GM12873 (cell line): ENCODE data around the gene PYGB.

Experiments
- CTCF ChIP-seq: IDR thresholded peaks from 2 replicates; pipeline ENCODE4 v1.5.1; 2012; ENCODE audit warnings: low read depth, mild to moderate bottlenecking, moderate library complexity, low read length, control low read depth; ENCODE audit not compliant: insufficient read depth; ENCODE audit errors: missing control alignments

The PYGB gene

GRCh38 chr20:25256226-25256859, 8.5 kb downstream of the PYGB start:
- no peak for TF ChIP-seq CTCF

GRCh38 chr20:25257130-25257529, 9.2 kb downstream of the PYGB start:
- no peak for TF ChIP-seq CTCF

GRCh38 chr20:25257756-25258475, 10.0 kb downstream of the PYGB start:
- TF ChIP-seq CTCF = no peak

GRCh38 chr20:25258476-25258805, 10.6 kb downstream of the PYGB start:
- TF ChIP-seq CTCF = no peak

GRCh38 chr20:25258828-25259227, 10.9 kb downstream of the PYGB start:
- no peak for TF ChIP-seq CTCF

GRCh38 chr20:25259358-25259757, 11.5 kb downstream of the PYGB start:
- no peak for TF ChIP-seq CTCF

GRCh38 chr20:25259788-25260254, 11.9 kb downstream of the PYGB start:
- no peak for TF ChIP-seq CTCF
